HG03066 (cell line): ENCODE measurements around the gene PARD3B.

Source experiments
- ATAC-seq: cut with Tn5 transposase; IDR thresholded peaks from one replicate; pipeline ENCODE4 v1.9.1; 2021; ENCODE audit warnings: low read depth; ENCODE audit not compliant: unreplicated experiment

PARD3B gene

GRCh38 chr2:204647626-204648025 lies 102.4 kb downstream of the PARD3B start:
- no peak for ATAC-seq

- ATAC-seq: no peak
Measured at GRCh38 chr2:204650611-204651010, 105.3 kb downstream of the PARD3B start.

- no peak for ATAC-seq
Measured at GRCh38 chr2:204652063-204652462, 106.8 kb downstream of the PARD3B start.

- ATAC-seq: no peak
Measured at GRCh38 chr2:204654669-204655068, 109.4 kb downstream of the PARD3B start.

- no peak for ATAC-seq
Measured at GRCh38 chr2:204655101-204655500, 109.8 kb downstream of the PARD3B start.

- ATAC-seq: no peak
Measured at GRCh38 chr2:204655626-204656025, 110.4 kb downstream of the PARD3B start.

- no peak for ATAC-seq
Measured at GRCh38 chr2:204657024-204657423, 111.7 kb downstream of the PARD3B start.

GRCh38 chr2:204662956-204663355 lies 117.7 kb downstream of the PARD3B start:
- ATAC-seq: no peak

GRCh38 chr2:204663816-204664425 lies 118.6 kb downstream of the PARD3B start:
- ATAC-seq: no peak

- ATAC-seq: no peak
Measured at GRCh38 chr2:204664708-204665121, 119.4 kb downstream of the PARD3B start.

GRCh38 chr2:204665207-204665606 lies 119.9 kb downstream of the PARD3B start:
- ATAC-seq: no peak

- ATAC-seq: no peak
Measured at GRCh38 chr2:204665771-204666170, 120.5 kb downstream of the PARD3B start.

- ATAC-seq: no peak
Measured at GRCh38 chr2:204667990-204668389, 122.7 kb downstream of the PARD3B start.

GRCh38 chr2:204669382-204669781 lies 124.1 kb downstream of the PARD3B start:
- ATAC-seq: no peak

- no peak for ATAC-seq
Measured at GRCh38 chr2:204670124-204670523, 124.8 kb downstream of the PARD3B start.

- no peak for ATAC-seq
Measured at GRCh38 chr2:204670756-204671155, 125.5 kb downstream of the PARD3B start.

GRCh38 chr2:204672772-204673171 lies 127.5 kb downstream of the PARD3B start:
- no peak for ATAC-seq

GRCh38 chr2:204673877-204674276 lies 128.6 kb downstream of the PARD3B start:
- no peak for ATAC-seq

GRCh38 chr2:204678031-204678430 lies 132.8 kb downstream of the PARD3B start:
- no peak for ATAC-seq

GRCh38 chr2:204680576-204680975 lies 135.3 kb downstream of the PARD3B start:
- no peak for ATAC-seq

GRCh38 chr2:204681412-204681811 lies 136.1 kb downstream of the PARD3B start:
- no peak for ATAC-seq

GRCh38 chr2:204683384-204683783 lies 138.1 kb downstream of the PARD3B start:
- no peak for ATAC-seq

- no peak for ATAC-seq
Measured at GRCh38 chr2:204686406-204686805, 141.1 kb downstream of the PARD3B start.
